HL-60 (cell line): ENCODE results near the gene HAGHL.

ENCODE experiments used
- GABPA ChIP-seq: IDR thresholded peaks from 2 replicates; pipeline ENCODE4 v1.6.1; 2012; ENCODE audit warnings: low read depth
- POLR2AphosphoS5 ChIP-seq: IDR thresholded peaks from 2 replicates; pipeline ENCODE4 v1.6.1; 2012; ENCODE audit warnings: low read depth
- TF ChIP-seq, protein P1 (sequence below): IDR thresholded peaks from one replicate; pipeline ENCODE4 v1.5.1; 2011; ENCODE audit warnings: low read length, control low read depth, inconsistent platforms; ENCODE audit not compliant: insufficient read depth

DNA sequence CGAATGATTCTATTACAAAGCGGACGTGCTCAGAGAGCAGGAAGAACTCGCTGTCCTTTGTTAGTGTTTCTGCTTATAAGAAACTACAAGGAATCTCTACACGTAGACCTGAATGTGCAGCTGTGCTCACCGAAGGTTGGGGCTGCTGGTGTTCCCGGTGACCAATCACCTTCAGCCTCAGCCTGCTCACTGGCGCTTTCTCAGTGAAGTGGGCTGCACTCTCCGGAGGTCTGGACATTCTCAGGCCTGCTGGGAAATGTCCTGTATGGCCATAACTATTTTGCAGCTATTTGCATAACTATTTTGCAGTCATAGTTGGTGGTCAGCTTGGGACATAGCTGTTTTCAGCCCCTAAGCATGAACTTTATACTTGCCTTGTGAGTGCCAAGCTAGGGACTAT is 23.6 kb downstream of the HAGHL start:
- TF ChIP-seq, protein P1, sequence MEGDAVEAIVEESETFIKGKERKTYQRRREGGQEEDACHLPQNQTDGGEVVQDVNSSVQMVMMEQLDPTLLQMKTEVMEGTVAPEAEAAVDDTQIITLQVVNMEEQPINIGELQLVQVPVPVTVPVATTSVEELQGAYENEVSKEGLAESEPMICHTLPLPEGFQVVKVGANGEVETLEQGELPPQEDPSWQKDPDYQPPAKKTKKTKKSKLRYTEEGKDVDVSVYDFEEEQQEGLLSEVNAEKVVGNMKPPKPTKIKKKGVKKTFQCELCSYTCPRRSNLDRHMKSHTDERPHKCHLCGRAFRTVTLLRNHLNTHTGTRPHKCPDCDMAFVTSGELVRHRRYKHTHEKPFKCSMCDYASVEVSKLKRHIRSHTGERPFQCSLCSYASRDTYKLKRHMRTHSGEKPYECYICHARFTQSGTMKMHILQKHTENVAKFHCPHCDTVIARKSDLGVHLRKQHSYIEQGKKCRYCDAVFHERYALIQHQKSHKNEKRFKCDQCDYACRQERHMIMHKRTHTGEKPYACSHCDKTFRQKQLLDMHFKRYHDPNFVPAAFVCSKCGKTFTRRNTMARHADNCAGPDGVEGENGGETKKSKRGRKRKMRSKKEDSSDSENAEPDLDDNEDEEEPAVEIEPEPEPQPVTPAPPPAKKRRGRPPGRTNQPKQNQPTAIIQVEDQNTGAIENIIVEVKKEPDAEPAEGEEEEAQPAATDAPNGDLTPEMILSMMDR = no peak
- TF ChIP-seq GABPA (no peak), POLR2AphosphoS5 (no peak)
